Panc1 (cell line): Measurements from ENCODE around the gene NOL4L. TPM values are rescaled to one million over a fixed set of nuclear protein-coding genes. Genes with fewer than 3 reads are reported as not detected.

Experiments
- ATAC-seq: fragments of 200-7000 bp; cut with Tn5 transposase; 2 replicates; pipeline ENCODE4 v1.9.1; 2020; ENCODE audit warnings: mild to moderate bottlenecking, moderate library complexity
- BruUV-seq: library from RNA; stranded (reverse); fragments of 400-500 nt; replicated peaks from 2 replicates; lab custom pipeline; 2021; lab: Mats Ljungman, UMichigan
- CTCF ChIA-PET: fragments of 300-600 bp; sonication (Branson Sonifier 250); formaldehyde crosslinking; loops from one replicate; lab custom pipeline; 2022; ENCODE audit warnings: antibody characterized with exemption; lab: Charles Lee
- POLR2A ChIA-PET: fragments of 300-600 bp; sonication (Branson Sonifier 250); formaldehyde crosslinking; loops from one replicate; lab custom pipeline; 2022; ENCODE audit warnings: antibody characterized with exemption; lab: Charles Lee
- DNase-seq: peaks from one replicate; pipeline ENCODE4 v3.0.0-alpha.2; 2010; ENCODE audit warnings: low read depth, low spot score
- H3K27ac ChIP-seq: 2 replicates; pipeline ENCODE4 v1.5.1; 2011; ENCODE audit warnings: mild to moderate bottlenecking, low read length, inconsistent platforms
- H3K27me3 ChIP-seq: fragments of 200-500 bp; sonication (Bioruptor generic); 2 replicates; pipeline ENCODE4 v1.6.0; 2014; ENCODE audit warnings: low read length, inconsistent platforms; ENCODE audit not compliant: control insufficient read depth, insufficient read depth
- H3K36me3 ChIP-seq: fragments of 200-500 bp; sonication (Bioruptor generic); 2 replicates; pipeline ENCODE4 v1.5.1; 2014; ENCODE audit warnings: inconsistent platforms, mild to moderate bottlenecking, low read length, moderate library complexity; ENCODE audit not compliant: control insufficient read depth, insufficient read depth
- H3K4me1 ChIP-seq: 2 replicates; pipeline ENCODE4 v1.5.1; 2011; ENCODE audit warnings: inconsistent platforms, mild to moderate bottlenecking, low read length, moderate library complexity; ENCODE audit not compliant: control insufficient read depth, insufficient read depth
- H3K4me3 ChIP-seq, 2 experiments: 2 replicates each; pipeline ENCODE4 v1.5.1; 2011 to 2012; ENCODE audit warnings: low read depth in 2 of 2, low read length in 2 of 2, mild to moderate bottlenecking in 2 of 2, inconsistent platforms in 1 of 2, moderate library complexity in 1 of 2
- H3K9me3 ChIP-seq: fragments of 200-500 bp; sonication (Bioruptor generic); 2 replicates; pipeline ENCODE4 v1.5.1; 2014; ENCODE audit warnings: low read depth, mild to moderate bottlenecking, inconsistent platforms, low read length, moderate library complexity; ENCODE audit not compliant: control insufficient read depth, insufficient read depth
- CTCF ChIP-seq: fragments of 450-650 bp; IDR thresholded peaks from 2 replicates; pipeline ENCODE4 v1.5.1; 2017; ENCODE audit warnings: mild to moderate bottlenecking
- POLR2AphosphoS5 ChIP-seq: IDR thresholded peaks from 2 replicates; pipeline ENCODE4 v1.6.1; 2012; ENCODE audit warnings: mild to moderate bottlenecking, low read depth, low read length, moderate library complexity
- REST ChIP-seq, 2 experiments: IDR thresholded peaks; 2 replicates each; pipeline ENCODE4 v1.6.1; 2011 to 2012; ENCODE audit warnings: low read depth in 2 of 2, control low read depth in 1 of 2, low read length in 1 of 2, mild to moderate bottlenecking in 1 of 2, moderate library complexity in 1 of 2; ENCODE audit not compliant: insufficient read depth in 1 of 2
- SIN3A ChIP-seq: IDR thresholded peaks from 2 replicates; pipeline ENCODE4 v1.6.1; 2012; ENCODE audit warnings: low read depth, mild to moderate bottlenecking, low read length, moderate library complexity, borderline replicate concordance; ENCODE audit not compliant: insufficient read depth
- TCF7L2 ChIP-seq: IDR thresholded peaks from 2 replicates; pipeline ENCODE4 v1.6.1; 2011; ENCODE audit warnings: mild to moderate bottlenecking, low read depth, low read length, inconsistent platforms
- in situ Hi-C: cut with HindIII; loops from 2 replicates; pipeline ENCODE4 v1.10.0; 2016; ENCODE audit warnings: low sequenced_read_pairs, low pct_unique_long_range_greater_than_20kb
- intact Hi-C: fragments of 100-400 bp; cut with micrococcal nuclease; formaldehyde crosslinking; loops from one replicate; pipeline ENCODE4 v1.10.0; 2022; ENCODE audit not compliant: unreplicated experiment
- total RNA-seq: library from RNA; stranded (reverse); gene quantifications from one replicate; pipeline ENCODE4 v1.2.1, GENCODE V29; 2021; ENCODE audit not compliant: unreplicated experiment

The NOL4L gene
- total RNA-seq, 1 experiment from 2014 or later = 21.6 TPM

- ChIA-PET POLR2A (no interaction called here), CTCF (no interaction called here)
- ATAC-seq (no peak), DNase-seq (no peak)
- in situ Hi-C loops (no loop called here), intact Hi-C loops (no loop called here)
- Histone ChIP-seq H3K4me1 (no peaks in the 10 kb centered on the region), H3K36me3 (no peaks in the 10 kb centered on the region), H3K4me3 (no peak overlapping the region), H3K27ac (no peak overlapping the region), H3K27me3 (no peaks in the 10 kb centered on the region), H3K9me3 (no peaks in the 10 kb centered on the region)
- no peak for TF ChIP-seq REST (IDR thresholded peaks at IDR 0.05; ENCODE audit: insufficient read depth in 1 of 2, low read depth in 2 of 2, low read length in 1 of 2)
- TF ChIP-seq TCF7L2 = no peak
- BruUV-seq = no TSS peak
Measured at GRCh38 chr20:32611868-32612267, 26.7 kb upstream of the NOL4L start.

- no peaks in the 10 kb centered on the region for H3K27me3 ChIP-seq
- intact Hi-C loops = no loop called here
- no peak for ATAC-seq
- H3K27ac ChIP-seq = no peak overlapping the region
- no peaks in the 10 kb centered on the region for H3K9me3 ChIP-seq
- no peak for DNase-seq
- TF ChIP-seq CTCF = no peak
- no peak for TF ChIP-seq SIN3A
- TF ChIP-seq TCF7L2 = no peak
- TF ChIP-seq POLR2AphosphoS5 = no peak
- TF ChIP-seq REST (IDR thresholded peaks at IDR 0.05; ENCODE audit: insufficient read depth in 1 of 2, low read depth in 2 of 2, low read length in 1 of 2) = no peak
- POLR2A ChIA-PET = no interaction called here
- in situ Hi-C loops = no loop called here
- H3K36me3 ChIP-seq = no peaks in the 10 kb centered on the region
- no peaks in the 10 kb centered on the region for H3K4me1 ChIP-seq
- no TSS peak for BruUV-seq
- CTCF ChIA-PET = no interaction called here
- H3K4me3 ChIP-seq = no peak overlapping the region
Measured at GRCh38 chr20:32611286-32611685, 26.2 kb upstream of the NOL4L start.
